Measurements from ENCODE around the gene CENPP.

The CENPP gene

GRCh38 chr9:92463387-92463786, 137.6 kb downstream of the CENPP start:
- H3K4me1 ChIP-seq (ENCODE audit: insufficient read depth, insufficient read length): no peaks in the 10 kb centered on the region
- H3K36me3 ChIP-seq (ENCODE audit: insufficient read depth, insufficient read length, low read length): no peaks in the 10 kb centered on the region
- no peaks in the 10 kb centered on the region for H3K27me3 ChIP-seq (ENCODE audit: insufficient read depth, insufficient read length)
- no peak for TF ChIP-seq ZNF274 (IDR thresholded peaks at IDR 0.05; ENCODE audit: low read depth, low read length)
- TF ChIP-seq SUZ12 (IDR thresholded peaks at IDR 0.05; ENCODE audit: extremely low read depth, insufficient read depth, insufficient read length): no peak
- no peak for TF ChIP-seq YY1 (IDR thresholded peaks at IDR 0.05; ENCODE audit: insufficient read depth, insufficient read length)
- H3K9ac ChIP-seq (ENCODE audit: insufficient read length, low read depth): no peak overlapping the region
- no peak overlapping the region for H3K4me3 ChIP-seq (ENCODE audit: insufficient read length, low read depth)
- no peak for DNase-seq (ENCODE audit: low read depth, low spot score)
- H3K9me3 ChIP-seq (ENCODE audit: insufficient read depth, low read length): no peaks in the 10 kb centered on the region

DNA sequence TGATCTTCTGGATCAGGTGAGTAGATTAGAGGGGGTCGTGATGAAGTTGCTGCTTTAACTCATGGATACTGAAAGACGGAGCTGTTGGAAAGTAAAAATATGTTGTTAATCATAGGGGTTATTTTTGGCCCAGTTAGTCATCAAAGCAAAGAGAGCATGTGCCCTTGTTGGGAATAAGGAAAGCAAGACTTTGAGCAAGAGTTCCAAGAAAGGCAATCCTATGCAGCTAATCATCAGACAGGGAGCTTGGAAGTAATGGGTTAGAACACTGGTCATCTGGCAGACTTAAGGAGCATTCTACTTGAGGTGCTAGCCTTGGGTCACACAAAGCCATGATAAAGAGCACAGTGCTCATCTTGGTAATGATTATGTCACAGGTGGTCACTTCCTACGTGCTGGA, 138.2 kb downstream of the CENPP start:
- no peaks in the 10 kb centered on the region for H3K9me3 ChIP-seq (ENCODE audit: insufficient read depth, low read length)
- no peak overlapping the region for H3K9ac ChIP-seq (ENCODE audit: insufficient read length, low read depth)
- H3K27me3 ChIP-seq (ENCODE audit: insufficient read depth, insufficient read length): no peaks in the 10 kb centered on the region
- no peak overlapping the region for H3K4me3 ChIP-seq (ENCODE audit: insufficient read length, low read depth)
- TF ChIP-seq ZNF274 (IDR thresholded peaks at IDR 0.05; ENCODE audit: low read depth, low read length): no peak
- no peak for TF ChIP-seq SUZ12 (IDR thresholded peaks at IDR 0.05; ENCODE audit: extremely low read depth, insufficient read depth, insufficient read length)
- no peak for TF ChIP-seq YY1 (IDR thresholded peaks at IDR 0.05; ENCODE audit: insufficient read depth, insufficient read length)
- no peaks in the 10 kb centered on the region for H3K36me3 ChIP-seq (ENCODE audit: insufficient read depth, insufficient read length, low read length)
- no peaks in the 10 kb centered on the region for H3K4me1 ChIP-seq (ENCODE audit: insufficient read depth, insufficient read length)
- no peak for DNase-seq (ENCODE audit: low read depth, low spot score)

DNA sequence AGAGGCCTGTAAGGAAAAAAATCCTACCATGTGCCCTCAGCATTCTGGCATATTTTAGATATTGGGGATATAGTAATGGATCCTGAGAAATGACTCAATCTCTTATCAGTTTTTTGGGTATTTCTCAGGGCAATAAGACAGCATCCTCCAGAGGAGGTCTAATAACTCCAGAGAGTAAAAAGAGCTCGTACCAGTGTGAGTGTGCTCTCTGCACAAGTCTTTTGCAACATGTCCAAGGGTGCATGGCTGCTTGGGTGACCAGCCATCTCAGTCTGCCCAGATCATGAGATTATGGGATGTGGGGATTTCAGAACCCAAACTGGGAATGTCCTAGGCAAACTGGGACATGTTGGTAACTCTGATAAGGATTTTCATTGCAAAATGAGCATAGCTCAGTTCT, 141.3 kb downstream of the CENPP start:
- DNase-seq (ENCODE audit: low read depth, low spot score): no peak
- H3K9ac ChIP-seq (ENCODE audit: insufficient read length, low read depth): no peak overlapping the region
- no peak overlapping the region for H3K4me3 ChIP-seq (ENCODE audit: insufficient read length, low read depth)
- H3K27me3 ChIP-seq (ENCODE audit: insufficient read depth, insufficient read length): no peaks in the 10 kb centered on the region
- no peaks in the 10 kb centered on the region for H3K4me1 ChIP-seq (ENCODE audit: insufficient read depth, insufficient read length)
- no peaks in the 10 kb centered on the region for H3K9me3 ChIP-seq (ENCODE audit: insufficient read depth, low read length)
- TF ChIP-seq ZNF274 (IDR thresholded peaks at IDR 0.05; ENCODE audit: low read depth, low read length) (no peak), YY1 (IDR thresholded peaks at IDR 0.05; ENCODE audit: insufficient read depth, insufficient read length) (no peak), SUZ12 (IDR thresholded peaks at IDR 0.05; ENCODE audit: extremely low read depth, insufficient read depth, insufficient read length) (no peak)
- H3K36me3 ChIP-seq (ENCODE audit: insufficient read depth, insufficient read length, low read length): no peaks in the 10 kb centered on the region

DNA sequence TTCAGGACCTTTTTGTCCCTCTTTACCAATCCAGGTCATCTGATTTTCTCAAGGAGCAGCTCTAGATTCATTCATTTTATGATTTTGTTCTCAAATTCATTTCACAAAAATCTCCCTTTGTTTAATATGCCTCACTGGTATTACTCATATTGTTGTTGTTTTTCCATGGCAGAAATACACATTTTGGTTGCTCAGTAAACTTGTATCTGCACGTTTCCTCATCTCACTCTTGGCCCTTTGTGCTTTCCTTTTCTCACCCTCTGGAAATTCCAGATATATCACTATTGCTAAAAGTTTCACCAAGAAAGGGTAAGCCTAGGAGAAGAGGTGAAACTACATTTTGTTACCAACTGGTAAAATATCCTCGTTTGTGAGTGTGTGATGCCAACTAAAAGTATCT, 141.8 kb downstream of the CENPP start:
- H3K4me1 ChIP-seq (ENCODE audit: insufficient read depth, insufficient read length): no peaks in the 10 kb centered on the region
- DNase-seq (ENCODE audit: low read depth, low spot score): no peak
- no peak overlapping the region for H3K4me3 ChIP-seq (ENCODE audit: insufficient read length, low read depth)
- TF ChIP-seq SUZ12 (IDR thresholded peaks at IDR 0.05; ENCODE audit: extremely low read depth, insufficient read depth, insufficient read length) (no peak), YY1 (IDR thresholded peaks at IDR 0.05; ENCODE audit: insufficient read depth, insufficient read length) (no peak), ZNF274 (IDR thresholded peaks at IDR 0.05; ENCODE audit: low read depth, low read length) (no peak)
- no peaks in the 10 kb centered on the region for H3K36me3 ChIP-seq (ENCODE audit: insufficient read depth, insufficient read length, low read length)
- H3K9ac ChIP-seq (ENCODE audit: insufficient read length, low read depth): no peak overlapping the region
- H3K27me3 ChIP-seq (ENCODE audit: insufficient read depth, insufficient read length): no peaks in the 10 kb centered on the region
- H3K9me3 ChIP-seq (ENCODE audit: insufficient read depth, low read length): no peaks in the 10 kb centered on the region

DNA sequence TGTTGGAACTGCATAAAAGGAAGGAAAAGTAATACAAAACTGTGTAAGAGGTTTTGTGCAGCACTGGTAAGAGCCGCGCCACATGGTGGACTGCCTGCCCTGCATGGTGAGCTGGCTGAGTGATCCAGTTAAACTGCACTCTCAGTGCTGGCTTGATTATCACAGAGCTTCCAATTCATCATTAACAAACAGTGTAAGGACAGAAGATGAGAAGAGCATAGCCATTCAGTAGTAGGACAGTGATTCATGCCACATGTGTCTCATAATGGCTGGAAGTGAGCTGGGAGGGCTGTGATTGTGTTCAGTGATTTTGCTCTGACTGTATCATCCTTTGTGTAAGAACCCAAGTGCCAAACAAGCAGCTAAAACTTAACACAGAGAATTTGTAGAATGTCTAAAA, 142.5 kb downstream of the CENPP start:
- TF ChIP-seq ZNF274 (IDR thresholded peaks at IDR 0.05; ENCODE audit: low read depth, low read length) (no peak), YY1 (IDR thresholded peaks at IDR 0.05; ENCODE audit: insufficient read depth, insufficient read length) (no peak), SUZ12 (IDR thresholded peaks at IDR 0.05; ENCODE audit: extremely low read depth, insufficient read depth, insufficient read length) (no peak)

DNA sequence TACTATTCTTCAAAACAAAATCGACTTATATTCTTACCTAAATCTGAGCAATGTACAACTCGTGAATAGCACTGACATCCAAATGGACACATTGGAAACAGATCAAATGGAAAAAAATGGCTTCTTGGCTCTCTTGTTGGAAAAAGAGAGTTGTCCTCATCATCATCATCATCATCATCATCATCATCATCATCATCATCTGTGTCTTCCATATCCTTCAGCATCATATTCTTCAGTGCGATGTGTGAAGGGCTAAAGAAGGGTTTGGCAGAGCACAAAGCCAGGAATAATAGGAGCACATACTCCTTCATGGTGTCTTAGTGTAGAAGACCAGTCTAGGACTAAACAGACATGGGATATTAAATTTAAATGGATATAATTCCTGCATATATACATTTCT, 148.8 kb downstream of the CENPP start:
- DNase-seq (ENCODE audit: low read depth, low spot score): no peak
- Histone ChIP-seq H3K4me3 (ENCODE audit: insufficient read length, low read depth) (no peak overlapping the region), H3K9me3 (ENCODE audit: insufficient read depth, low read length) (no peaks in the 10 kb centered on the region), H3K27me3 (ENCODE audit: insufficient read depth, insufficient read length) (no peaks in the 10 kb centered on the region), H3K4me1 (ENCODE audit: insufficient read depth, insufficient read length) (no peaks in the 10 kb centered on the region), H3K36me3 (ENCODE audit: insufficient read depth, insufficient read length, low read length) (no peaks in the 10 kb centered on the region), H3K9ac (ENCODE audit: insufficient read length, low read depth) (no peak overlapping the region)
- no peak for TF ChIP-seq SUZ12 (IDR thresholded peaks at IDR 0.05; ENCODE audit: extremely low read depth, insufficient read depth, insufficient read length)
- TF ChIP-seq ZNF274 (IDR thresholded peaks at IDR 0.05; ENCODE audit: low read depth, low read length): no peak
- TF ChIP-seq YY1 (IDR thresholded peaks at IDR 0.05; ENCODE audit: insufficient read depth, insufficient read length): no peak

More for the DNA sequence above, 142.5 kb downstream of the CENPP start:
- H3K27me3 ChIP-seq (ENCODE audit: insufficient read depth, insufficient read length): no peaks in the 10 kb centered on the region
- no peaks in the 10 kb centered on the region for H3K4me1 ChIP-seq (ENCODE audit: insufficient read depth, insufficient read length)
- no peak for DNase-seq (ENCODE audit: low read depth, low spot score)
- H3K4me3 ChIP-seq (ENCODE audit: insufficient read length, low read depth): no peak overlapping the region
- no peak overlapping the region for H3K9ac ChIP-seq (ENCODE audit: insufficient read length, low read depth)
- no peaks in the 10 kb centered on the region for H3K36me3 ChIP-seq (ENCODE audit: insufficient read depth, insufficient read length, low read length)
- H3K9me3 ChIP-seq (ENCODE audit: insufficient read depth, low read length): no peaks in the 10 kb centered on the region

- TF ChIP-seq YY1 (IDR thresholded peaks at IDR 0.05; ENCODE audit: insufficient read depth, insufficient read length) (no peak), SUZ12 (IDR thresholded peaks at IDR 0.05; ENCODE audit: extremely low read depth, insufficient read depth, insufficient read length) (no peak), ZNF274 (IDR thresholded peaks at IDR 0.05; ENCODE audit: low read depth, low read length) (no peak)
- Histone ChIP-seq H3K9ac (ENCODE audit: insufficient read length, low read depth) (no peak overlapping the region), H3K4me3 (ENCODE audit: insufficient read length, low read depth) (no peak overlapping the region), H3K9me3 (ENCODE audit: insufficient read depth, low read length) (no peaks in the 10 kb centered on the region), H3K4me1 (ENCODE audit: insufficient read depth, insufficient read length) (no peaks in the 10 kb centered on the region), H3K27me3 (ENCODE audit: insufficient read depth, insufficient read length) (no peaks in the 10 kb centered on the region), H3K36me3 (ENCODE audit: insufficient read depth, insufficient read length, low read length) (no peaks in the 10 kb centered on the region)
- no peak for DNase-seq (ENCODE audit: low read depth, low spot score)
Measured at GRCh38 chr9:92476962-92477361, 151.2 kb downstream of the CENPP start.

DNA sequence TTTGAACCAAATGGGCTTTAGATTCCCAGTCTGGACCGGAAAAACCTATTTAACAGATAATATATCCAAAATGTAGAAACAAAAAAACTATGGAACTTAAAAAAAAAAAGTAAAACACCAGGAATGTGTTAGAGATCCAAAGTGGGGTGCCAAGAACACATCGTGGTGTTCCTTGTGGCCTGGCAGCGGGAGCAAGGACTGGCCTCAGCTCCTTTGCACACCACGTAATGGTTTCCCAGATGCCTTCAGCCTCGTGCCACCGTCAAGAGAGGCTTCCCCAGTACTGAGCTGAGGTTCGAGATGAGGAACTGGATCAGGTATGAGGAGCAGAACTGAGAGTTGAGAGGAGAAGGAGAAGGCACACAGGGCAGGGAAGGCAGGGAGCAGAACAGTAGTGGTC, 153.0 kb downstream of the CENPP start:
- H3K4me3 ChIP-seq (ENCODE audit: insufficient read length, low read depth): no peak overlapping the region
- no peaks in the 10 kb centered on the region for H3K36me3 ChIP-seq (ENCODE audit: insufficient read depth, insufficient read length, low read length)
- no peaks in the 10 kb centered on the region for H3K27me3 ChIP-seq (ENCODE audit: insufficient read depth, insufficient read length)
- TF ChIP-seq ZNF274 (IDR thresholded peaks at IDR 0.05; ENCODE audit: low read depth, low read length) (no peak), SUZ12 (IDR thresholded peaks at IDR 0.05; ENCODE audit: extremely low read depth, insufficient read depth, insufficient read length) (no peak), YY1 (IDR thresholded peaks at IDR 0.05; ENCODE audit: insufficient read depth, insufficient read length) (no peak)
- no peak for DNase-seq (ENCODE audit: low read depth, low spot score)
- no peaks in the 10 kb centered on the region for H3K9me3 ChIP-seq (ENCODE audit: insufficient read depth, low read length)
- no peaks in the 10 kb centered on the region for H3K4me1 ChIP-seq (ENCODE audit: insufficient read depth, insufficient read length)
- H3K9ac ChIP-seq (ENCODE audit: insufficient read length, low read depth): no peak overlapping the region
